SH-SY5Y (cell line): Measurements from ENCODE around the gene NRF1.

ENCODE experiments used
- GATA2 ChIP-seq: IDR thresholded peaks from 2 replicates; pipeline ENCODE4 v1.6.1; 2011; ENCODE audit warnings: mild to moderate bottlenecking, low read depth, low read length
- GATA3 ChIP-seq: IDR thresholded peaks from 2 replicates; pipeline ENCODE4 v1.6.1; 2011; ENCODE audit warnings: low read depth, mild to moderate bottlenecking, low read length, moderate library complexity

DNA sequence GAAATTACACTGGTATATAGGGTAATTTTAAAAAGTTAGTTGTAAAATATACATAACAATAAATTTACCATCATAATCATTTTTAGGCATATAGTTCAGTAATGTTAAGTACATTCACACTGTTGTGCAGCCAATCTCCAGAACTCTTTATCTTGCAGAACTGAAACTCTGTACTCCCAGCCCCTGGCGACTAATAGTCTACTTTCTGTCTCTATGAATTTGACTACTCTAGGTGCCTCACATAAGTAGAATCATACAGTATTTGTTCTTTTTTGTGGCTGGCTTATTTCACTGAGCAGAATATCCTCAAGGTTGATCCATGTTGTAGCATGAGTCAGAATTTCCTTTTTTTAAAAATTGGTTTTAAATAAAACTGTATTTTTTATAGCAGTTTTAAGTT lies 41.4 kb downstream of the NRF1 start:
- TF ChIP-seq GATA2 (no peak), GATA3 (no peak)
